HCT116 (cell line): Measurements from ENCODE around the gene SMARCA4.

Experiments
- ATF3 ChIP-seq: IDR thresholded peaks from 2 replicates; pipeline ENCODE4 v1.6.1; 2012
- CTCF ChIP-seq, 3 experiments: fragments of 200-600 bp in 1 of 3; sonication (generic) in 1 of 3; IDR thresholded peaks in 2 of 3; conservative IDR thresholded peaks in 1 of 3; 2 replicates each; pipeline ENCODE4 v1.5.1; 2012 to 2017; ENCODE audit warnings: low read depth in 2 of 3, low read length in 2 of 3, antibody characterized with exemption in 1 of 3, borderline replicate concordance in 1 of 3, control low read depth in 1 of 3, mild to moderate bottlenecking in 1 of 3, mixed read lengths in 1 of 3, mixed run types in 1 of 3, moderate library complexity in 1 of 3; ENCODE audit not compliant: insufficient read depth in 1 of 3
- REST ChIP-seq: IDR thresholded peaks from 2 replicates; pipeline ENCODE4 v1.6.1; 2012; ENCODE audit warnings: low read depth

GRCh38 chr19:10985502-10985901, 24.7 kb downstream of the SMARCA4 start:
- TF ChIP-seq ATF3 (no peak), CTCF (IDR thresholded peaks at IDR 0.05 in 2 of 3, conservative IDR thresholded peaks at IDR 0.05 in 1 of 3; ENCODE audit: borderline replicate concordance in 1 of 3, insufficient read depth in 1 of 3, low read depth in 2 of 3, low read length in 2 of 3) (no peak), REST (no peak)
